CD1c-positive myeloid dendritic cell (primary cell): ENCODE data around the gene KCNE3.

Source experiments
- DNase-seq: peaks from one replicate; pipeline ENCODE4 v3.0.0-alpha.2; 2016; ENCODE audit errors: extremely low spot score

The KCNE3 gene

GRCh38 chr11:74471668-74472429 is 4.5 kb upstream of the KCNE3 start:
- DNase-seq, result no peak

GRCh38 chr11:74471037-74471436 is 3.7 kb upstream of the KCNE3 start:
- no peak for DNase-seq

- DNase-seq, result no peak
Measured at GRCh38 chr11:74470526-74470925, 3.2 kb upstream of the KCNE3 start.

- DNase-seq, result peak; percentile 76
Measured at GRCh38 chr11:74468936-74469335, 1.6 kb upstream of the KCNE3 start.

GRCh38 chr11:74468521-74468920 is 1.2 kb upstream of the KCNE3 start:
- DNase-seq, result no peak

GRCh38 chr11:74468058-74468457 is 709 bp upstream of the KCNE3 start:
- DNase-seq, result no peak

- DNase-seq, result no peak
Measured at GRCh38 chr11:74465291-74465708, 2.0 kb downstream of the KCNE3 start.

GRCh38 chr11:74464746-74465145 is 2.6 kb downstream of the KCNE3 start:
- DNase-seq, result no peak

- DNase-seq, result no peak
Measured at GRCh38 chr11:74463216-74463615, 4.1 kb downstream of the KCNE3 start.

- peak; percentile 34 for DNase-seq
Measured at GRCh38 chr11:74462631-74463030, 4.7 kb downstream of the KCNE3 start.

GRCh38 chr11:74462009-74462408 is 5.3 kb downstream of the KCNE3 start:
- peak; percentile 84 for DNase-seq

GRCh38 chr11:74460481-74461154 is 6.7 kb downstream of the KCNE3 start:
- DNase-seq, result peak; percentile 65

- DNase-seq, result no peak
Measured at GRCh38 chr11:74460065-74460464, 7.3 kb downstream of the KCNE3 start.

GRCh38 chr11:74459584-74459983 is 7.8 kb downstream of the KCNE3 start:
- no peak for DNase-seq

GRCh38 chr11:74457356-74457755 is 10.0 kb downstream of the KCNE3 start:
- DNase-seq, result no peak

- peak; percentile 74 for DNase-seq
Measured at GRCh38 chr11:74453373-74453975, 13.9 kb downstream of the KCNE3 start.

- no peak for DNase-seq
Measured at GRCh38 chr11:74452366-74452765, 15.0 kb downstream of the KCNE3 start.

GRCh38 chr11:74450318-74450717 is 17.0 kb downstream of the KCNE3 start:
- no peak for DNase-seq

GRCh38 chr11:74449369-74449931 is 17.9 kb downstream of the KCNE3 start:
- peak; percentile 92 for DNase-seq

GRCh38 chr11:74447720-74448119 is 19.6 kb downstream of the KCNE3 start:
- DNase-seq, result no peak

GRCh38 chr11:74446532-74446938 is 20.8 kb downstream of the KCNE3 start:
- no peak for DNase-seq

- no peak for DNase-seq
Measured at GRCh38 chr11:74444173-74444826, 23.0 kb downstream of the KCNE3 start.
